Astrocyte (in vitro differentiated cells and primary cell): ENCODE data around the gene PRRC2B. TPM values are rescaled to one million over a fixed set of nuclear protein-coding genes. Genes with fewer than 3 reads are reported as not detected.

Experiments
- DNase-seq: peaks from one replicate; pipeline ENCODE4 v3.0.0-alpha.2; 2010; ENCODE audit warnings: low read depth
- FAIRE-seq: peaks from 2 replicates; lab custom pipeline; 2011; peaks lifted over from hg19 to GRCh38; lab: Jason Lieb, UNC
- H2AFZ ChIP-seq: 2 replicates; pipeline ENCODE4 v1.6.0; 2012; ENCODE audit warnings: low read depth, low read length, inconsistent platforms
- H3K27ac ChIP-seq: 2 replicates; pipeline ENCODE4 v1.5.1; 2011; ENCODE audit warnings: low read depth, low read length, inconsistent platforms
- H3K27me3 ChIP-seq: 2 replicates; pipeline ENCODE4 v1.6.0; 2011; ENCODE audit warnings: low read length, inconsistent platforms; ENCODE audit not compliant: insufficient read depth
- H3K36me3 ChIP-seq: 2 replicates; pipeline ENCODE4 v1.5.1; 2011; ENCODE audit warnings: low read length, inconsistent platforms; ENCODE audit not compliant: insufficient read depth
- H3K4me1 ChIP-seq: 2 replicates; pipeline ENCODE4 v1.5.1; 2011; ENCODE audit warnings: low read length, inconsistent platforms; ENCODE audit not compliant: insufficient read depth
- H3K4me2 ChIP-seq: 2 replicates; pipeline ENCODE4 v1.6.0; 2012; ENCODE audit warnings: low read length, inconsistent platforms
- H3K4me3 ChIP-seq: 2 replicates; pipeline ENCODE4 v1.5.1; 2011; ENCODE audit warnings: low read depth, mild to moderate bottlenecking, low read length, inconsistent platforms; ENCODE audit not compliant: insufficient read depth
- H3K79me2 ChIP-seq: 2 replicates; pipeline ENCODE4 v1.6.0; 2012; ENCODE audit warnings: mild to moderate bottlenecking, low read length, inconsistent platforms; ENCODE audit not compliant: insufficient read depth
- H3K9ac ChIP-seq: 2 replicates; pipeline ENCODE4 v1.6.0; 2012; ENCODE audit warnings: mild to moderate bottlenecking, low read length, inconsistent platforms
- H3K9me3 ChIP-seq: 2 replicates; pipeline ENCODE4 v1.5.1; 2012; ENCODE audit warnings: low read depth, mild to moderate bottlenecking, low read length, inconsistent platforms; ENCODE audit not compliant: insufficient read depth
- H4K20me1 ChIP-seq: 2 replicates; pipeline ENCODE4 v1.6.0; 2012; ENCODE audit warnings: low read length, inconsistent platforms; ENCODE audit not compliant: insufficient read depth
- H3K27ac Mint-ChIP-seq: one replicate; pipeline ENCODE4 v1.8.0; 2021; ENCODE audit warnings: mild to moderate bottlenecking, mixed read lengths; ENCODE audit not compliant: unreplicated experiment
- H3K27me3 Mint-ChIP-seq: one replicate; pipeline ENCODE4 v1.8.0; 2021; ENCODE audit warnings: low read depth, mixed read lengths; ENCODE audit not compliant: unreplicated experiment
- H3K36me3 Mint-ChIP-seq: one replicate; pipeline ENCODE4 v1.8.0; 2021; ENCODE audit warnings: low read depth, mixed read lengths; ENCODE audit not compliant: unreplicated experiment
- H3K4me1 Mint-ChIP-seq: one replicate; pipeline ENCODE4 v1.8.0; 2021; ENCODE audit warnings: low read depth, mixed read lengths; ENCODE audit not compliant: unreplicated experiment
- H3K4me3 Mint-ChIP-seq: one replicate; pipeline ENCODE4 v1.8.0; 2021; ENCODE audit warnings: mild to moderate bottlenecking, moderate library complexity, mixed read lengths; ENCODE audit not compliant: unreplicated experiment
- H3K9me3 Mint-ChIP-seq: one replicate; pipeline ENCODE4 v1.8.0; 2021; ENCODE audit warnings: mild to moderate bottlenecking, mixed read lengths; ENCODE audit not compliant: unreplicated experiment
- CTCF ChIP-seq: IDR thresholded peaks from 2 replicates; pipeline ENCODE4 v1.5.1; 2011; ENCODE audit warnings: low read depth, mild to moderate bottlenecking, inconsistent platforms, low read length, moderate library complexity; ENCODE audit not compliant: insufficient read depth
- EZH2 ChIP-seq: IDR thresholded peaks from 2 replicates; pipeline ENCODE4 v1.6.1; 2012; ENCODE audit warnings: mild to moderate bottlenecking, low read length, inconsistent platforms; ENCODE audit not compliant: insufficient read depth
- total RNA-seq: library from RNA; stranded (reverse); gene quantifications from 2 replicates; pipeline ENCODE4 v1.2.1, GENCODE V29; 2021

Gene PRRC2B
- total RNA-seq, 1 donor from 2014 or later, result 292 TPM

GRCh38 chr9:131347376-131348020 lies 46.4 kb upstream of the PRRC2B start:
- H3K27ac Mint-ChIP-seq, result no peak overlapping the region
- no peak overlapping the region for H3K9ac ChIP-seq
- peaks cover 15% of the 10 kb centered on the region for H3K27me3 Mint-ChIP-seq
- no peaks in the 10 kb centered on the region for H3K27me3 ChIP-seq
- H3K9me3 ChIP-seq, result no peaks in the 10 kb centered on the region
- H3K4me2 ChIP-seq, result no peak overlapping the region
- H3K79me2 ChIP-seq, result no peaks in the 10 kb centered on the region
- TF ChIP-seq CTCF, result no peak
- no peak for TF ChIP-seq EZH2
- DNase-seq (no peak), FAIRE-seq (no peak)
- no peaks in the 10 kb centered on the region for H3K36me3 Mint-ChIP-seq
- peaks cover 7% of the 10 kb centered on the region for H3K9me3 Mint-ChIP-seq
- no peaks in the 10 kb centered on the region for H3K4me1 Mint-ChIP-seq
- H4K20me1 ChIP-seq, result no peaks in the 10 kb centered on the region
- H3K4me3 ChIP-seq, result no peak overlapping the region
- H3K4me1 ChIP-seq, result peaks cover 3% of the 10 kb centered on the region
- no peak overlapping the region for H2AFZ ChIP-seq
- H3K4me3 Mint-ChIP-seq, result no peak overlapping the region
- no peaks in the 10 kb centered on the region for H3K36me3 ChIP-seq
- H3K27ac ChIP-seq, result no peak overlapping the region

GRCh38 chr9:131348631-131349521 lies 45.0 kb upstream of the PRRC2B start:
- H3K27ac ChIP-seq, result no peak overlapping the region
- no peaks in the 10 kb centered on the region for H3K79me2 ChIP-seq
- H3K36me3 ChIP-seq, result no peaks in the 10 kb centered on the region
- no peak overlapping the region for H3K9ac ChIP-seq
- H4K20me1 ChIP-seq, result no peaks in the 10 kb centered on the region
- Mint-ChIP-seq H3K9me3 (peaks cover 4% of the 10 kb centered on the region), H3K4me3 (no peak overlapping the region), H3K27me3 (peaks cover 9% of the 10 kb centered on the region), H3K36me3 (no peaks in the 10 kb centered on the region), H3K4me1 (no peaks in the 10 kb centered on the region), H3K27ac (no peak overlapping the region)
- H3K4me2 ChIP-seq, result no peak overlapping the region
- TF ChIP-seq CTCF, result no peak
- TF ChIP-seq EZH2, result no peak
- no peak overlapping the region for H3K4me3 ChIP-seq
- DNase-seq (no peak), FAIRE-seq (no peak)
- H3K9me3 ChIP-seq, result no peaks in the 10 kb centered on the region
- no peak overlapping the region for H2AFZ ChIP-seq
- peaks cover 3% of the 10 kb centered on the region for H3K4me1 ChIP-seq
- H3K27me3 ChIP-seq, result no peaks in the 10 kb centered on the region

DNA sequence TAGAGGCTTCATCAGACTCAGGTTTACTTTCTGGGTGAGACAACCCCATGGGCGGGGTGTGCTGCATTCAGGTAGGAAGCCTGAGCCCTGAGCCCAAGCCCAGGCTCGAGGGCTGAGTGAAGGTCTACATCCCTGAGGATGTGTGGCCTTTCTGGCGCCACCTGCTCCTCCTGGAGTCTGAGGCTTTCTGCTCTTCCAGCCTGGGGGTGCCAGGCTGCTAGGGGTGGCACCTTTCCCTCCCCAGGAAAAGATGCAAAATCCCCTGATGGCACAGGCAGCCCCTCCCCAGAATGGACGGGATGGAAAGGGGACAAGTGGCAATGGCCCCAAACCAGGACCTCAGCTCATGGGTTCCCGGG lies 44.4 kb upstream of the PRRC2B start:
- Histone ChIP-seq H3K4me2 (peak overlapping the region; percentile 96), H3K4me3 (peak overlapping the region; percentile 46), H3K27me3 (no peaks in the 10 kb centered on the region), H3K27ac (no peak overlapping the region), H4K20me1 (no peaks in the 10 kb centered on the region), H3K4me1 (peaks cover 3% of the 10 kb centered on the region), H2AFZ (peak overlapping the region; percentile 98), H3K9ac (peak overlapping the region; percentile 57), H3K79me2 (no peaks in the 10 kb centered on the region), H3K36me3 (no peaks in the 10 kb centered on the region), H3K9me3 (no peaks in the 10 kb centered on the region)
- TF ChIP-seq EZH2 (no peak), CTCF (no peak)
- Mint-ChIP-seq H3K4me1 (no peaks in the 10 kb centered on the region), H3K4me3 (no peak overlapping the region), H3K27me3 (peaks cover 6% of the 10 kb centered on the region), H3K27ac (no peak overlapping the region), H3K36me3 (no peaks in the 10 kb centered on the region), H3K9me3 (peaks cover 2% of the 10 kb centered on the region)
- DNase-seq, result no peak
- no peak for FAIRE-seq
